Mesenchymal stem cell (in vitro differentiated cells and primary cell): Measurements from ENCODE around the gene SESN1.
"Not testable (repeated sequence)": the region's sequence is repeated elsewhere in the genome, so short reads cannot be mapped to it uniquely, and the experiment has no call there.

ENCODE experiments used
- DNase-seq: peaks from one replicate; pipeline ENCODE4 v3.0.0-alpha.2; 2013
- H2AFZ ChIP-seq: one replicate; pipeline ENCODE4 v1.6.1; 2013; ENCODE audit warnings: low read depth, mild to moderate bottlenecking, control low read depth, inconsistent platforms, low read length, moderate library complexity
- H2AK5ac ChIP-seq: 2 replicates; pipeline ENCODE4 v1.6.1; 2013; ENCODE audit warnings: low read length, moderate library complexity, mild to moderate bottlenecking, inconsistent platforms; ENCODE audit not compliant: severe bottlenecking
- H2BK120ac ChIP-seq: one replicate; pipeline ENCODE4 v1.6.1; 2013; ENCODE audit warnings: low read depth, mild to moderate bottlenecking, inconsistent platforms, low read length, moderate library complexity
- H2BK12ac ChIP-seq, 2 experiments: one replicate each; pipeline ENCODE4 v1.6.1; 2013; ENCODE audit warnings: inconsistent platforms in 2 of 2, low read length in 2 of 2, mild to moderate bottlenecking in 2 of 2, moderate library complexity in 2 of 2, control low read depth in 1 of 2
- H2BK15ac ChIP-seq: one replicate; pipeline ENCODE4 v1.6.1; 2013; ENCODE audit warnings: mild to moderate bottlenecking, low read depth, inconsistent platforms; ENCODE audit not compliant: poor library complexity, severe bottlenecking
- H2BK5ac ChIP-seq: 2 replicates; pipeline ENCODE4 v1.6.1; 2013; ENCODE audit warnings: low read depth, mild to moderate bottlenecking, low read length, control low read depth, inconsistent platforms; ENCODE audit not compliant: poor library complexity, severe bottlenecking
- H3K14ac ChIP-seq, 2 experiments: one replicate each; pipeline ENCODE4 v1.6.1; 2013; ENCODE audit warnings: inconsistent platforms in 2 of 2, low read length in 2 of 2, control low read depth in 1 of 2, mild to moderate bottlenecking in 1 of 2, moderate library complexity in 1 of 2
- H3K18ac ChIP-seq, 2 experiments: one replicate each; pipeline ENCODE4 v1.6.1; 2013; ENCODE audit warnings: inconsistent platforms in 2 of 2, low read length in 2 of 2, control low read depth in 1 of 2, low read depth in 1 of 2, mild to moderate bottlenecking in 1 of 2
- H3K23ac ChIP-seq, 2 experiments: one replicate each; pipeline ENCODE4 v1.6.1; 2013; ENCODE audit warnings: inconsistent platforms in 2 of 2, low read length in 2 of 2, mild to moderate bottlenecking in 2 of 2, moderate library complexity in 2 of 2, control low read depth in 1 of 2
- H3K27ac ChIP-seq: 2 replicates; pipeline ENCODE4 v1.5.1; 2013; ENCODE audit warnings: mild to moderate bottlenecking, moderate library complexity, low read length, control low read depth, inconsistent platforms; ENCODE audit not compliant: poor library complexity, severe bottlenecking
- H3K27me3 ChIP-seq, 2 experiments: 2 replicates each; pipeline versions ENCODE4 v1.6.1 to v1.7.0; 2013; ENCODE audit warnings: low read length in 2 of 2, mild to moderate bottlenecking in 2 of 2, moderate library complexity in 2 of 2, control low read depth in 1 of 2, inconsistent platforms in 1 of 2; ENCODE audit not compliant: control insufficient read depth in 1 of 2, insufficient read depth in 1 of 2
- H3K36me3 ChIP-seq, 2 experiments: 2 replicates each; pipeline versions ENCODE4 v1.6.1 to v1.7.0; 2013; ENCODE audit warnings: low read length in 2 of 2, control low read depth in 1 of 2, inconsistent platforms in 1 of 2, low read depth in 1 of 2, mild to moderate bottlenecking in 1 of 2; ENCODE audit not compliant: insufficient read depth in 2 of 2, control insufficient read depth in 1 of 2
- H3K4ac ChIP-seq, 2 experiments: one replicate each; pipeline ENCODE4 v1.6.1; 2013; ENCODE audit warnings: inconsistent platforms in 2 of 2, low read length in 2 of 2, mild to moderate bottlenecking in 2 of 2, moderate library complexity in 2 of 2, control low read depth in 1 of 2, low read depth in 1 of 2
- H3K4me1 ChIP-seq: 2 replicates; pipeline ENCODE4 v1.6.1; 2013; ENCODE audit warnings: low read depth, low read length, control low read depth; ENCODE audit not compliant: control insufficient read depth, insufficient read depth
- H3K4me2 ChIP-seq: 2 replicates; pipeline ENCODE4 v1.6.1; 2013; ENCODE audit warnings: low read length, mild to moderate bottlenecking, inconsistent platforms; ENCODE audit not compliant: poor library complexity, severe bottlenecking
- H3K4me3 ChIP-seq, 2 experiments: 2 replicates each; pipeline versions ENCODE4 v1.5.1 to v1.7.0; 2013; ENCODE audit warnings: low read length in 2 of 2, mild to moderate bottlenecking in 2 of 2, control low read depth in 1 of 2, low read depth in 1 of 2; ENCODE audit not compliant: insufficient read depth in 1 of 2
- H3K79me1 ChIP-seq: replicated peaks from 2 replicates; pipeline ENCODE4 v1.6.1; 2013; ENCODE audit warnings: mild to moderate bottlenecking, control low read depth, low read length, inconsistent platforms; ENCODE audit not compliant: poor library complexity, severe bottlenecking
- H3K9ac ChIP-seq: 2 replicates; pipeline ENCODE4 v1.7.0; 2013; ENCODE audit warnings: mild to moderate bottlenecking, low read length, moderate library complexity
- H3K9me3 ChIP-seq: 2 replicates; pipeline ENCODE4 v1.7.0; 2013; ENCODE audit warnings: mild to moderate bottlenecking, low read length; ENCODE audit not compliant: control insufficient read depth
- H4K8ac ChIP-seq: one replicate; pipeline ENCODE4 v1.6.1; 2013; ENCODE audit warnings: inconsistent platforms, mild to moderate bottlenecking, low read length, moderate library complexity
- H4K91ac ChIP-seq: one replicate; pipeline ENCODE4 v1.6.1; 2013; ENCODE audit warnings: mild to moderate bottlenecking, low read length, inconsistent platforms
- WGBS: methylation state at CpG from one replicate; pipeline ENCODE4 v1.1.7; 2013; ENCODE audit warnings: mixed read lengths; 5-methylcytosine and 5-hydroxymethylcytosine counted together

Gene SESN1

DNA sequence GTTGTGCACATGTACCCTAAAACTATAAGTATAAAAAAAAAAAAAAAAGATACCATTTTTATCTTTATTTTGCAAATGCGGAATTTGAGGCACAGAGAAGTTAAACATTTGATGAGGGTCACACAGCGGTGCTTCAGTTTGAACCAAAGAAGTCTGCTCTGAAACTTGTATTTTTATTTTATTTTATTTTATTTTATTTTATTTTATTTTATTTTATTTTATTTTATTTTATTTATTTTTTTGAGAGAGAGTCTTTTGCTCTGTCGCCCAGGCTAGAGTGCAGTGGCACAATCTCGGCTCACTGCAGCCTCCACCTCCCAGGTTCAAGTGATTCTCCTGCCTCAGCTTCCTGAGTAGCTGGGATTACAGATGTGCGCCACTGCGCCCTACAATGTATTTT, 41.9 kb upstream of the SESN1 start:
- H4K8ac ChIP-seq, H3K4ac ChIP-seq, H4K91ac ChIP-seq, H3K18ac ChIP-seq, H2AK5ac ChIP-seq, H3K23ac ChIP-seq, H2AFZ ChIP-seq, H3K27me3 ChIP-seq, H2BK15ac ChIP-seq, H3K4me2 ChIP-seq, H2BK12ac ChIP-seq, H3K4me1 ChIP-seq, H3K14ac ChIP-seq, DNase-seq, H3K9me3 ChIP-seq, H3K9ac ChIP-seq, H2BK120ac ChIP-seq, H3K4me3 ChIP-seq, H3K27ac ChIP-seq, H2BK5ac ChIP-seq, H3K79me1 ChIP-seq: not testable (repeated sequence)
- H3K36me3 ChIP-seq = peaks cover 0 to 12% of the 10 kb centered on the region in 2 experiments
- WGBS = 97% methylated on average over 3 of the region's 6 CpGs

DNA sequence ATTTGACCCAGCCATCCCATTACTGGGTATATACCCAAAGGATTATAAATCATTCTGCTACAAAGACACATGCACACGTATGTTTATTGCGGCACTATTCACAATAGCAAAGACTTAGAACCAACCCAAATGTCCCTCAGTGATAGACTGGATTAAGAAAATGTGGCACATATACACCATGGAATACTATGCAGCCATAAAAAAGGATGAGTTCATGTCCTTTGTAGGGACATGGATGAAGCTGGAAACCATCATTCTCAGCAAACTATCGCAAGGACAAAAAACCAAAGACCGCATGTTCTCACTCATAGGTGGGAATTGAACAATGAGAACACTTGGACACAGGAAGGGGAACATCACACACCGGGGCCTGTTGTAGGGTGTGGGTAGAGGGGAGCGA, 41.4 kb upstream of the SESN1 start:
- H4K91ac ChIP-seq, DNase-seq, H3K79me1 ChIP-seq, H2BK15ac ChIP-seq, H3K9ac ChIP-seq, H3K18ac ChIP-seq, H3K4me2 ChIP-seq, H3K14ac ChIP-seq, H3K4me1 ChIP-seq, H4K8ac ChIP-seq, H3K36me3 ChIP-seq, H3K4me3 ChIP-seq, H2BK120ac ChIP-seq, H3K23ac ChIP-seq, H3K9me3 ChIP-seq, H2BK5ac ChIP-seq, H3K27ac ChIP-seq, H3K4ac ChIP-seq, H2AFZ ChIP-seq, H3K27me3 ChIP-seq, H2BK12ac ChIP-seq, H2AK5ac ChIP-seq: not testable (repeated sequence)
- 100% methylated on average over 4 of the region's 6 CpGs for WGBS

DNA sequence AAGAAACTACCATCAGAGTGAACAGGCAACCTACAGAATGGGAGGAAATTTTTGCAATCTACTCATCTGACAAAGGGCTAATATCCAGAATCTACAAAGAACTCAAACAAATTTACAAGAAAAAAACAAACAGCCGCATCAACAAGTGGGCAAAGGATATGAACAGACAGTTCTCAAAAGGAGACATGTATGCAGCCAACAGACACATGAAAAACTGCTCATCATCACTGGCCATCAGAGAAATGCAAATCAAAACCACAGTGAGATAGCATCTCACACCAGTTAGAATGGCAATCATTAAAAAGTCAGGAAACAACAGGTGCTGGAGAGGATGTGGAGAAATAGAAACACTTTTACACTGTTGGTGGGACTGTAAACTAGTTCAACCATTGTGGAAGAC, 41.0 kb upstream of the SESN1 start:
- H3K9me3 ChIP-seq, H3K4me3 ChIP-seq, H3K4me2 ChIP-seq, H3K36me3 ChIP-seq, H2AFZ ChIP-seq, H2BK5ac ChIP-seq, H3K23ac ChIP-seq, H3K18ac ChIP-seq, H3K27me3 ChIP-seq, H2BK120ac ChIP-seq, H3K9ac ChIP-seq, H3K79me1 ChIP-seq, H3K27ac ChIP-seq, H2BK15ac ChIP-seq, H2BK12ac ChIP-seq, H3K4me1 ChIP-seq, H3K14ac ChIP-seq, H4K91ac ChIP-seq, H3K4ac ChIP-seq, H2AK5ac ChIP-seq, H4K8ac ChIP-seq, DNase-seq: not testable (repeated sequence)
- WGBS = 100% methylated on average over 1 of the region's 1 CpG

DNA sequence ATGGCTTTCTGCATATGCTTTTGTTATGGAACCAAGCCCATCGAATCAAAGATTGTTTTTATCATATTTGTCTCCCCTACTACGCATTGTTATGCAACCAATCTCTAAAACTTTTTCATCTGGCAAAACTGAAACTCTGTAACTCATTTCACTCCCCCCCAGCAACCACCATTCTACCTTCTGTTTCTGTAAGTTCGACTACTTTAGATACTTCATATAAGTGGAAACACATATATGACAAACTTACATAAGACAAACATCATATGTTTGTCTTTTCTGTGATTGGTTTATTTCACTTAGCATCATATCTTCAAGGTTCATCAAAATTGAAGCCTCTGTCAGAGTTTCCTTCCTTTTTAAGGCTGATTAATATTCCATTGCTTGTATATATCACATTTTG, 35.4 kb upstream of the SESN1 start:
- Histone ChIP-seq H2BK120ac (no peak overlapping the region), H3K9me3 (no peaks in the 10 kb centered on the region), H3K36me3 (peaks cover 0 to 11% of the 10 kb centered on the region in 2 experiments), H4K91ac (no peak overlapping the region), H3K4ac (no peak overlapping the region), H2BK12ac (no peak overlapping the region), H3K14ac (no peak overlapping the region), H3K79me1 (peaks cover 7% of the 10 kb centered on the region), H3K4me1 (no peaks in the 10 kb centered on the region), H4K8ac (no peak overlapping the region), H2BK5ac (no peak overlapping the region), H3K18ac (no peak overlapping the region), H3K9ac (no peak overlapping the region), H2AFZ (no peak overlapping the region), H3K23ac (no peak overlapping the region), H2BK15ac (no peak overlapping the region), H3K27ac (no peak overlapping the region), H2AK5ac (no peak overlapping the region), H3K4me2 (no peak overlapping the region), H3K27me3 (no peaks in the 10 kb centered on the region), H3K4me3 (no peak overlapping the region)
- no peak for DNase-seq
- WGBS = 97% methylated on average over 2 of the region's 3 CpGs
